ENCODE measurements around the gene RAB6A.

DNA sequence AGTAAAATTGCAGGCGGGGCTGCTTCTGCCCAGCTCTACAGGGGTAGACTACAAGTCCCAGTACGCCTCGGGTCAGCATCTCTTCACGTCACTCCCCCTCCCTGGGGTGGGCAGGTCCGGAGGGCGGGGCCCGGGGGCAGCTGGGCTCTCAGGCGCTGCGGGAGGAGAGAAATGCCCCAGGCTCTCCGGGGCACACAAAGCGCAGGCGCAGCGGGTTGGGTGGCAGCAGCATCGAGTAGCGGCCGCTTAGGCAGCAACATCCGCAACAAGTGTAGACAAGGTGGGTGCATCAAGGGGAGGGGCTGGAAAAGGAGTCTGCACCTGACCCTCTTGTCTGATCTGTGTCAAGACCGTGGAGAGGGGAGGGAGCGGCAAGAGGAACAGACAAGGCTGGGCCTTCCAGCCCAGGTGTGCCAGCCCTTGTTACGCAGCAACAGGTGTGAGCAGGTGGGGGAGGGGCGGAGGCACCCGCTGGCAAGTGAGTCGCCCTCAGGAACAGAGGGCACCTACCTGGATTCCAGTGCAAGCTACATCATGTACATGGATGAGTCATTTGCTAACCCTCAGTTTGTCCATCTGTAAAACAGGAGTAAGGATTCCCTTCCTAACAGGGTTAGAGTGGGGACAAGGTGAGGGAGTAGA, 113.3 kb downstream of the RAB6A start:
- TF ChIP-seq, protein P1, sequence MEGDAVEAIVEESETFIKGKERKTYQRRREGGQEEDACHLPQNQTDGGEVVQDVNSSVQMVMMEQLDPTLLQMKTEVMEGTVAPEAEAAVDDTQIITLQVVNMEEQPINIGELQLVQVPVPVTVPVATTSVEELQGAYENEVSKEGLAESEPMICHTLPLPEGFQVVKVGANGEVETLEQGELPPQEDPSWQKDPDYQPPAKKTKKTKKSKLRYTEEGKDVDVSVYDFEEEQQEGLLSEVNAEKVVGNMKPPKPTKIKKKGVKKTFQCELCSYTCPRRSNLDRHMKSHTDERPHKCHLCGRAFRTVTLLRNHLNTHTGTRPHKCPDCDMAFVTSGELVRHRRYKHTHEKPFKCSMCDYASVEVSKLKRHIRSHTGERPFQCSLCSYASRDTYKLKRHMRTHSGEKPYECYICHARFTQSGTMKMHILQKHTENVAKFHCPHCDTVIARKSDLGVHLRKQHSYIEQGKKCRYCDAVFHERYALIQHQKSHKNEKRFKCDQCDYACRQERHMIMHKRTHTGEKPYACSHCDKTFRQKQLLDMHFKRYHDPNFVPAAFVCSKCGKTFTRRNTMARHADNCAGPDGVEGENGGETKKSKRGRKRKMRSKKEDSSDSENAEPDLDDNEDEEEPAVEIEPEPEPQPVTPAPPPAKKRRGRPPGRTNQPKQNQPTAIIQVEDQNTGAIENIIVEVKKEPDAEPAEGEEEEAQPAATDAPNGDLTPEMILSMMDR (IDR thresholded peaks at IDR 0.05), result no peak
- no peak for TF ChIP-seq ZFX (IDR thresholded peaks at IDR 0.05; ENCODE audit: borderline replicate concordance)
